ENCODE data around the gene STAB2. TPM values are rescaled to one million over a fixed set of nuclear protein-coding genes. Genes with fewer than 3 reads are reported as not detected.

STAB2 gene
- total RNA-seq, 1 donor from 2014 or later, result not detected

- no peak overlapping the region for H3K9ac ChIP-seq
- Mint-ChIP-seq H3K27me3 (ENCODE audit: insufficient read depth, low read depth) (peaks cover 2% of the 10 kb centered on the region), H3K27ac (no peak overlapping the region), H3K4me1 (no peaks in the 10 kb centered on the region), H3K4me3 (no peak overlapping the region), H3K9me3 (no peaks in the 10 kb centered on the region), H3K36me3 (peaks cover 5% of the 10 kb centered on the region)
- no peaks in the 10 kb centered on the region for H3K27me3 ChIP-seq
- H3K4me1 ChIP-seq, result no peaks in the 10 kb centered on the region
- no peak overlapping the region for H3K4me3 ChIP-seq
- no peak overlapping the region for H2AFZ ChIP-seq (replicated peaks)
- H3F3A ChIP-seq (ENCODE audit: low read depth), result no peaks in the 10 kb centered on the region
- H3K4me2 ChIP-seq, result no peak overlapping the region
- no peak for DNase-seq (ENCODE audit: low spot score)
- H3K9me3 ChIP-seq (ENCODE audit: low read depth), result no peaks in the 10 kb centered on the region
- no peaks in the 10 kb centered on the region for H3K36me3 ChIP-seq
- no peak overlapping the region for H3K27ac ChIP-seq
- no peaks in the 10 kb centered on the region for H4K20me1 ChIP-seq (ENCODE audit: low read depth)
- TF ChIP-seq CTCF (IDR thresholded peaks at IDR 0.05) (no peak), EZH2 (IDR thresholded peaks at IDR 0.05) (no peak)
- no peaks in the 10 kb centered on the region for H3K79me2 ChIP-seq (ENCODE audit: low read depth)
These were observed 225.7 kb downstream of the STAB2 start for GRCh38 chr12:103812789-103813188.

- Histone ChIP-seq H3K4me1 (no peaks in the 10 kb centered on the region), H3K79me2 (ENCODE audit: low read depth) (no peaks in the 10 kb centered on the region), H3K27me3 (no peaks in the 10 kb centered on the region), H4K20me1 (ENCODE audit: low read depth) (no peaks in the 10 kb centered on the region), H2AFZ (replicated peaks) (no peak overlapping the region), H3F3A (ENCODE audit: low read depth) (no peaks in the 10 kb centered on the region), H3K9me3 (ENCODE audit: low read depth) (no peaks in the 10 kb centered on the region), H3K27ac (no peak overlapping the region), H3K36me3 (no peaks in the 10 kb centered on the region), H3K4me3 (no peak overlapping the region), H3K9ac (no peak overlapping the region), H3K4me2 (no peak overlapping the region)
- Mint-ChIP-seq H3K36me3 (peaks cover 5% of the 10 kb centered on the region), H3K27ac (no peak overlapping the region), H3K27me3 (ENCODE audit: insufficient read depth, low read depth) (peaks cover 2% of the 10 kb centered on the region), H3K4me3 (no peak overlapping the region), H3K4me1 (no peaks in the 10 kb centered on the region), H3K9me3 (no peaks in the 10 kb centered on the region)
- no peak for DNase-seq (ENCODE audit: low spot score)
- TF ChIP-seq EZH2phosphoT487 (IDR thresholded peaks at IDR 0.05) (no peak), EZH2 (IDR thresholded peaks at IDR 0.05) (no peak), CTCF (IDR thresholded peaks at IDR 0.05) (no peak)
These were observed 226.4 kb downstream of the STAB2 start for GRCh38 chr12:103813426-103813825.

GRCh38 chr12:103813949-103814348 lies 226.9 kb downstream of the STAB2 start:
- H3K79me2 ChIP-seq (ENCODE audit: low read depth), result no peaks in the 10 kb centered on the region
- DNase-seq (ENCODE audit: low spot score), result no peak
- Mint-ChIP-seq H3K36me3 (peaks cover 5% of the 10 kb centered on the region), H3K4me3 (no peak overlapping the region), H3K9me3 (no peaks in the 10 kb centered on the region), H3K4me1 (no peaks in the 10 kb centered on the region), H3K27me3 (ENCODE audit: insufficient read depth, low read depth) (peaks cover 2% of the 10 kb centered on the region), H3K27ac (no peak overlapping the region)
- no peak overlapping the region for H3K27ac ChIP-seq
- no peaks in the 10 kb centered on the region for H3K4me1 ChIP-seq
- H3K27me3 ChIP-seq, result no peaks in the 10 kb centered on the region
- no peaks in the 10 kb centered on the region for H3F3A ChIP-seq (ENCODE audit: low read depth)
- H3K9ac ChIP-seq, result no peak overlapping the region
- H4K20me1 ChIP-seq (ENCODE audit: low read depth), result no peaks in the 10 kb centered on the region
- H2AFZ ChIP-seq (replicated peaks), result no peak overlapping the region
- no peaks in the 10 kb centered on the region for H3K9me3 ChIP-seq (ENCODE audit: low read depth)
- no peaks in the 10 kb centered on the region for H3K36me3 ChIP-seq
- H3K4me3 ChIP-seq, result no peak overlapping the region
- no peak for TF ChIP-seq EZH2 (IDR thresholded peaks at IDR 0.05)
- TF ChIP-seq CTCF (IDR thresholded peaks at IDR 0.05), result no peak
- no peak for TF ChIP-seq EZH2phosphoT487 (IDR thresholded peaks at IDR 0.05)
- H3K4me2 ChIP-seq, result no peak overlapping the region

Measured in neural progenitor cell (in vitro differentiated cells).